ENCODE results near the gene ZSCAN1. TPM values are rescaled to one million over a fixed set of nuclear protein-coding genes. Genes with fewer than 3 reads are reported as not detected.
"Not testable (repeated sequence)": the region's sequence is repeated elsewhere in the genome, so short reads cannot be mapped to it uniquely, and the experiment has no call there.

The ZSCAN1 gene
- total and polyA plus RNA-seq, 2 of the 4 experiments (the other 2 are of a cell fraction) = not detected

DNA sequence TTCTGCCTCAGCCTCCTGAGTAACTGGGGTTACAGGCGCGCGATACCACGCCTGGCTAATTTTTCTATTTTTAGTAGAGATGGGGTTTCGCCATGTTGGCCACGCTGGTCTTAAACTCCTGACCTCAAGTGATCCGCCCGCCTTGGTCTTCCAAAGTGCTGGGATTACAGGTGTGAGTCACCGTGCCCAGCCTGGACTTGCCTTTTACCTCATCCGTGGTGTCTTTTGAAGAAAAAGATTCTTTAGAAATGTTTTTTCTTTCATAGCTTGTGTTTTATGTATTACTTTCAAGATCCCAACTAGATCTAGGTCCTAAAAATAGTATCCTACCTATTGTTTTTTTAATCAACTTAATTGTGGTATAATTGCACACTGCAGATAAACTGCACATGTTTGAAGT, 24.9 kb upstream of the ZSCAN1 start:
- H4K5ac ChIP-seq (ENCODE audit: low read depth, low read length); H2AFZ ChIP-seq (replicated peaks; ENCODE audit: low read length, poor library complexity); H3K14ac ChIP-seq (replicated peaks; ENCODE audit: low read depth, low read length); H4K91ac ChIP-seq (ENCODE audit: insufficient read depth, low read depth, low read length); H3K27ac ChIP-seq (ENCODE audit: insufficient read depth, low read length); H4K20me1 ChIP-seq (ENCODE audit: insufficient read depth, low read length); H3K18ac ChIP-seq (ENCODE audit: low read depth, low read length); H2AK5ac ChIP-seq (ENCODE audit: low read depth, low read length); H2BK20ac ChIP-seq (ENCODE audit: low read depth, low read length); H3K79me1 ChIP-seq (ENCODE audit: low read depth in 1 of 2, low read length in 2 of 2); ATAC-seq (ENCODE audit: low read depth); CTCF ChIA-PET; H2BK120ac ChIP-seq (ENCODE audit: low read depth, low read length); H2AK9ac ChIP-seq (replicated peaks; ENCODE audit: low read depth, low read length, poor library complexity); H3K4me1 ChIP-seq (ENCODE audit: control insufficient read depth, insufficient read depth, low read length); H3K4me3 ChIP-seq (ENCODE audit: insufficient read depth, low read depth, low read length); H3K4ac ChIP-seq (ENCODE audit: low read depth, low read length); H2BK15ac ChIP-seq (ENCODE audit: low read depth, low read length); H3K56ac ChIP-seq (ENCODE audit: extremely low read depth, insufficient read depth, low read length); H4K8ac ChIP-seq (ENCODE audit: low read depth in 2 of 2, low read length in 2 of 2); BruUV-seq (replicated peaks); H3K27me3 ChIP-seq (ENCODE audit: control insufficient read depth, insufficient read depth, low read length); POLR2A ChIA-PET (ENCODE audit: unreplicated experiment); in situ Hi-C loops (cut with MboI; ENCODE audit: low sequenced_read_pairs); H3K9ac ChIP-seq (ENCODE audit: low read depth, low read length); H2BK5ac ChIP-seq (ENCODE audit: low read depth, low read length, poor library complexity, severe bottlenecking); DNase-seq; H3K9me1 ChIP-seq (ENCODE audit: insufficient read depth, low read length); dilution Hi-C loops (cut with HindIII; ENCODE audit: low sequenced_read_pairs, unreplicated experiment); H3K23ac ChIP-seq (ENCODE audit: low read depth, low read length); H3K4me2 ChIP-seq (ENCODE audit: low read depth, low read length): not testable (repeated sequence)
- peaks cover 23% of the 10 kb centered on the region for H3K36me3 ChIP-seq (ENCODE audit: control insufficient read depth, insufficient read depth, low read length)
- peaks cover 57% of the 10 kb centered on the region for H3K9me3 ChIP-seq (ENCODE audit: control insufficient read depth, insufficient read depth, low read length)
- no CpG with 5 or more reads among the region's 10 CpGs for WGBS, 2 experiments (ENCODE audit: extremely low coverage in 2 of 2, insufficient read length in 1 of 2)
- intact Hi-C loops (cut with micrococcal nuclease) = loop anchor here (10.0 kb wide), 1 partner anchor 146 kb away; the partner anchor contains the start of gene ZNF329
